AG08395 (cell line): ENCODE results near the gene GULP1.
A peak's percentile ranks its signal among the peaks of the same experiment; 100 is the strongest.
"Not testable (repeated sequence)": the region's sequence is repeated elsewhere in the genome, so short reads cannot be mapped to it uniquely, and the experiment has no call there.

Experiments
- DNase-seq: peaks from one replicate; pipeline ENCODE4 v3.0.0; 2012; ENCODE audit warnings: mixed read lengths, low spot score

Gene GULP1

GRCh38 chr2:188601927-188602326, 310.3 kb downstream of the GULP1 start:
- DNase-seq = peak; percentile 43

DNA sequence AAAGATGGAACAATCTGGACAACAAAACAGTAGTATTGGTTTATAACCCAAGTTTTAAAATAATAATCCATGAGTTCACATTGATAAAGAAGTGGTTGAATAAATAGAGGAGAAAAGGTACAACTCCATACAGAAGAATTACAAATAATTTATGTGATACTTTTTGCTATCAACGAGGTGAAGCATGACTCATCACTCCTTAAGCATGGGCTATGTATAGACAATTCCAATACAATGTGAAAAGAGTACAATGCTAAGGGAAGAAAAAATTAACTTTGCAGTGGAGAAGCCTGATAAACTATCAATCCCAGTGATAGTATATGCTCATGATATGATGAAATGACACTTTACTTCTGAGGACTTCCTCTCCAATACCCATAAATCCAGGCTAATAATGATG, 312.9 kb downstream of the GULP1 start:
- no peak for DNase-seq

GRCh38 chr2:188605609-188606584, 314.2 kb downstream of the GULP1 start:
- DNase-seq = not testable (repeated sequence)

DNA sequence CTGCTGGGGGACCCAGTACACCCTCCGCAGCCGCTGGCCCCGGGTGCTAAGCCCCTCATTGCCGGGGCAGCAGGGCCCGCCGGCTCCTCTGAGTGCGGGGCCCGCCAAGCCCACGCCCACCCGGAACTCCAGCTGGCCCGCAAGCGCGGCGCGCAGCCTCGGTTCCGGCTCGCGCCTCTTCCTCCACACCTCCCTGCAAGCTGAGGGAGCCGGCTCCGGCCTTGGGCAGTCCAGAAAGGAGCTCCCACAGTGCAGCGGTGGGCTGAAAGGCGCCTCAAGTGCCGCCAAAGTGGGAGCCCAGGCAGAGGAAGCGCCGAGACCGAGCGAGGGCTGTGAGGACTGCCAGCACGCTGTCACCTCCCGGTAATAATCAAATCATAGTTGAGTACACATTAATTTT, 314.9 kb downstream of the GULP1 start:
- DNase-seq = not testable (repeated sequence)

DNA sequence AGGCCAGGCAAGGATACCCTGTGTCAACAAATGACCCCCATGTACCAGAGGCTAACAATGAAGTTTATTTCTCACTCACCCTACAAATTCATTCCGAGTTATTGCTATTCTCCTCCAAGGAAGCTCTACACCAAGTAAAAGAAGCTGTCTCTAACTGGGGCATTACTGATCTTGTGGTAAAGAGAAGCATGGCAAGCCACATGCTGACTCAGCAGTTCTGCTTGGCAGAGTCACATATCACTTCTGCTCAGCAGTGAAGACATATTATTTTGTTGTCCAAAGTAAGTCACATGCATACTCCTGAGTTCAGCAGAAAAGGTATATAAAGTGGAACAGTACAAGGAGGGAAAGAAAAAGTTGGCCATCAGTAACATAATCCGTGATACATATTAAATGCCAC, 315.8 kb downstream of the GULP1 start:
- DNase-seq = no peak

- DNase-seq = no peak
These were observed 317.8 kb downstream of the GULP1 start for GRCh38 chr2:188609321-188610049.

DNA sequence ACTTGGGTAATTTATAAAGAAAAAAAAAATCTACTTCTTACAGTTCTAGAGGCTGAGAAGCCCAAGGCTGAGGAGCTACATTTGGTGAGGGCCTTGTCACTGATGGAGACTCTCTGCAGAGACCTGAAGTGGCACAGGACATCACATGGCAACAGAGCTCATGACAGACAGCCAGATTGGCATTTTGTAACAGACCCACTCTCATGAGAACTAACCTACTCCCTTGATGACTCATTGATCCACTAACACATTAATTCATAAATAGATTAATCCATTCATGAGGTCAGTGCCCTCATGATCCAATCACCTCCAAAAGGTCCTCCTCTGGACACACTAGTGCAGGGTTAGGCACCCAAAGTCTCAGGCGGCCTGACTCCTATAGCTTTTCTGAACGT, 318.4 kb downstream of the GULP1 start:
- no peak for DNase-seq

GRCh38 chr2:188610827-188611226, 319.2 kb downstream of the GULP1 start:
- no peak for DNase-seq

DNA sequence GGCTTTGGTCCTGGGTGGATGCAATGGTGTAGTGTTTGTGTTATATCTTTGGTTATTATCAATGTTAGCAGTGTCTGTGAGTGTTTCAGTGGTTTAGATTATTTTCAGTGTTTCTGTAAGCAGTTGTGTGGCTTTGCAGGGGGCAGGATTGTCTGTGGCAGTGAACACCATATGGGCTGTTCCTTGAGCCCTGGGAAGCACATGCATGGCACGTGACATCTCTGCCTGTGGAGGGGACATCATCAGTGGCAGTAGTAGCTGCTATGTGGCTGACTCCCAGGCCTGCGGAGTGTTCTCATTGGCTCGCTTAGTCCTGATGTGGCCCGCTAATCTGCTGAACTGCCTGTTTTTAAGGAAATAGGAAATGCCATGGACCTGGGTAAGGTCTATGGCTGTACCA, 327.5 kb downstream of the GULP1 start:
- no peak for DNase-seq

GRCh38 chr2:188620916-188621315, 329.2 kb downstream of the GULP1 start:
- DNase-seq = no peak

- DNase-seq = no peak
These were observed 331.1 kb downstream of the GULP1 start for GRCh38 chr2:188622601-188623260.

DNA sequence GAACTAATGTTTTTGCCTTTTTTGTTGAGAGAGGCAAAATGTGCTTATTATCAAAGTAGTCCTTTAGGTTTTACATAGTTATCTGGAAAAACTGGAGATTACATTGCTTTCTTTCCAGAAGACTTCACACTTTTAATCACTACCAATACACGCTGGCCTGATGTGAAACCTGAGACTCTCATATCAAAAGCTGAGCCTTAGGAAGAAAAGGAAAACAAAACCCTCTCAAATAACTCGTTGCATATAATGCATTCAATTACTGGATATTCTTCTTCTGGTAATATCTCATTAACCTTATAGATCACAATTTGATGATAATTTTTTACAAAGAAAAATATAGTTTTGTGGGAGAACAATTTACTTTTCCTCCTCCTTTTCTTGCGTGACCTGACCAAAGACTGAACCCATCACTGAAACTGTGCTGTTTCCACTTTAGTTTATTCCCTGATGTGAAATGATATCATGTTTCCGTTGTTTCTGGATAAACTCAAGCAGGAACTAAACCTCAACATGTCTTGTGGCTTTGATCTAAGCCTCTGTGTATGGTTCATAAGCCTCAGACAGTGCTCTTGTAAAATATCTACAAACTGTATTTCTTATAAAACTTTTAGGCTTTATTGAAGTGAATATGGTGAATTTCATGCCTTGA, 332.4 kb downstream of the GULP1 start:
- peak; percentile 54 for DNase-seq

DNA sequence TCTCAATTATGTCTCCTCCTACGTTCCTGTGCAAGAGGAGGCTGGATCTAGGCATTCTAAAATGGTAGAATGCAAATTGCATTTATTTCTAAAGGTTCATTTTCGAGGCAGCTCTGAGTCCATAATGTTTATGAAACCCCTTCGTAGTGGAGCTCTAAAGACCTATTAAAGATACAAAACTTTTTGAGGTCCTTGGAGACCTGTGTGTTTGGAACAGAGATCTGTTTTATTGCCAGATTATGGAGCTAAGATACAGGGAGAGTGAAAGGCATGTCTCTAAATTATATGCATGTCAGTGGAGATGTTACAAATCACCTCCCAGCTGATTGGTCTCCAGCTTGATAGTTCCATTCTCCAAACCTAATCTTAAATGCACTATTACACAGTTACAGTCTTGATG, 335.8 kb downstream of the GULP1 start:
- no peak for DNase-seq

GRCh38 chr2:188628989-188629752, 337.5 kb downstream of the GULP1 start:
- DNase-seq = peak; percentile 73

DNA sequence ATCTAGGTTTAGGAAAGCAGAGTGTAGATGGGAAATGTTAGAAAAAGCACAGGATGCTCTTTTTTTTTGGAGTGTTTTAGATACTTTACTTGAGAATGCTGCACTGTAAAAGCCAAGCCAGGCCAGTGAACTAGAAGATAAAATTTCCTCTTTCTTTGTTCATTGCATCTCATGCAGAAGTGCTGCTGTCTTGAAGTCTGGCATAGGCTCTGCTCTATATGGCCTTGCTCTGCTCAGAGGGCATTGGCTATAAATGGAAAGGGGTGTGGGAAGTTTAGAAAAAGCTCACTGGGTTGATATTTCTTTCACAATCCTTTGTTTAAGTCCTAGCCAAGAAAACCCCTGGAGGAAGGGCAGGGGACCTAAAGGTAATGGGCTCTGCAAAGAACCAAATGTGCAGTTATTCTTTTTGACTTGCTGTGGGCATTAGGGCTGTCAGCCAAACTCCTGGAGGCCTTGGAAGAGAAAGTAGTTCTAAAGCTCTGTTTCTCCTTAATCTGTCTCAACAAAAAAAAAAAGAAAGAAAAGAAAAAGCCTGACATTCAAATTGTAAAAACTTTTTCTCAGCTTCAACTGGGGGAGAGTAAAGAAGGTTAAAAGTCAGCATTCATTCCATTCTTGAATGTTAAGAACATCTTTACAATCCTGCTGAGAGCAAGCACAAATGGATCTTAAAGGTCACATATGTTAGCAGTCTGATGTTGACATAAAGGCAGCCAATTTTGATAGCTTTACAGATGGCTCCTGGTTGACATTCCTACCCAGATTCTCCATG, 338.3 kb downstream of the GULP1 start:
- no peak for DNase-seq

GRCh38 chr2:188631037-188631809, 339.5 kb downstream of the GULP1 start:
- no peak for DNase-seq

GRCh38 chr2:188634656-188635055, 343.0 kb downstream of the GULP1 start:
- no peak for DNase-seq
